CD4-positive, alpha-beta T cell treated with Interleukin-12 subunit alpha and Interleukin-12 subunit beta, for 1 hour (primary cell): Measurements from ENCODE around the gene SLC35F3.

Source experiments
- DNase-seq: peaks from one replicate; pipeline ENCODE4 v3.0.0-alpha.2; 2020

The SLC35F3 gene

DNA sequence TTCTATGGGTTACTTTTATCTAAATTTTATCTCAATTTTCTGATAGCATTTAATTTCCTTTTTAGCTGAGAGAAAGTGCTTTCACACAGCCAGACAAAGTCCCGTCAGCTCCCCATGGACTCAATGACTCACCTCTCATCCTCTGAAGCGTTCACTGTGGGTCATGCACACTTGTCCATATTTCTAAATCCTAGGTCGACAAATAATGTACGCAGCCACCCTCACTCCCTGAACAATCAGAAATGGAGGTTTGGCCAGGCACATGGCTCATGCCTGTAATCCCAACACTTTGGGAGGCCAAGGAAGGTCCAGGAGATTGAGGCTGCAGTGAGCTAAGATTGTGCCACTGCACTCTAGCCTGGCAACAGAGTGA lies 426.4 kb downstream of the SLC35F3 start:
- DNase-seq = no peak

DNA sequence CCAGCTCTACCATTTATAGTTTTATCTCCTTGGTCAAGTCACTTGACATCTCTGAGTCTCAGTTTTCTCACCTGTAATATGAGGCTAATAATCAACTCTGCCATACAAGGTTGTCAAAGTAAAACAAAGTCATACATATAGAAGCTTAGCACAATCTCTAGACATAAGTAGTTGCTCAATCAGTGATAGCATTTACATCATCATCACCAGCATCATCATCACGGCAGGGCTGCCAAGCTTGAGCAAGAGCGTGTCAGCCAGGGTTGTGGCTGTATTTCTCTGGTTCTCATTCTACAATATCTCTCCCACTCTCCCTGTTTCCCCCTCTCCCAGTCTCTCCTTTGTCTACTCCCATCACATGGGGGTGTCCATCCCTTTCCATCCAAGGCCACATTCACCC lies 427.0 kb downstream of the SLC35F3 start:
- no peak for DNase-seq

DNA sequence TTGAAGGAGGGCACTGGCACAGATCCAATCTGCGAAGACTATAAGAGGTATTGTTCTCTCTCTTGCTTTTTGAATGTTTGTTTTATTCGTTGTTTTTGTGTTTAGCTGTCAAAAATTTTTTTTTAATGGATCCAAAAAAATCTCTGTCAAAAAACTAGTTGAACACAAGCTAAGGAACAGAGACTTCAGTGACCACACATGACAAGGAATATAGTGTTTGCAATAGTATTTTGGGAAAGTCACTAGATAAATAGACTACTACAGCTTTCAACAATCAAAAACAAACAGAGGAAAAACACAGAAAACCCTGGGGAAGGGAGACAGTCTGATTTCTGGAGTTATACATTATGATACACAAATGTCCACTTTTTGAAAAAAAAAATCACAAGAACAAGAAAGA lies 431.9 kb downstream of the SLC35F3 start:
- DNase-seq = no peak

DNA sequence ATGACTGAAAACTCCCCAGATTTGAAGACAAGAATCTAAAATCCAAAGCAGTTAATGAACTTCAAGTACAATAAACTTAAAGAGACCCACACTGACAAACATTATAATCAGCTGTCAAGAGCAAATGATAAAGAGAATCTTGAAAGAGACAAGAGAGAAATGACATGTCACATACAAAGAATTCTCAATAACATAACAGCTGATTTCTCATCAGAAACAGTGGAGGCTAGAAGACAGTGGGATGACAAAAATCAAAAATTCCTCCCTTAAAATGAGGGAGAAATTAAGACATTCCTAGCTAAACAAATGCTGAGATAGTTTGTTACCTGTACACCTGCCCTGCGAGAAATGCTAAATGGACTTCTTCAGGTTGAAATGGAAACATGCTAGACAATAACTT lies 432.8 kb downstream of the SLC35F3 start:
- no peak for DNase-seq

DNA sequence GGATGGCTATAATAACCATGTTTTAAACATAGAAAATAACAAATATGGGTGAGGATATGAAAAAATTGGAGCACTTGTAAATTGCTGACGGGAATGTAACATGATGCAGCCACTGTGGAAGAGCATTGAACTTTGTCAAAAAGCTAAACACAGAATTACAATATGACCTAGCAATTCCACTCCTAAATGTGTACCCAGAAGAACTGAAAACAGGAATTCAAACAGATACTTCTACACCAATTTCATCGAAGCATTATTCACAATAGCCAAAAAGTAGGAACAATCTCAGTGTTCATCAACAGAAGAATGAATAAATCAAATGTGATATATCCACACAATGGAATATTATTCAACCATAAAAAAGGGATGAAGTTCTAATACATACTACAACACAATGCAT lies 436.1 kb downstream of the SLC35F3 start:
- no peak for DNase-seq

DNA sequence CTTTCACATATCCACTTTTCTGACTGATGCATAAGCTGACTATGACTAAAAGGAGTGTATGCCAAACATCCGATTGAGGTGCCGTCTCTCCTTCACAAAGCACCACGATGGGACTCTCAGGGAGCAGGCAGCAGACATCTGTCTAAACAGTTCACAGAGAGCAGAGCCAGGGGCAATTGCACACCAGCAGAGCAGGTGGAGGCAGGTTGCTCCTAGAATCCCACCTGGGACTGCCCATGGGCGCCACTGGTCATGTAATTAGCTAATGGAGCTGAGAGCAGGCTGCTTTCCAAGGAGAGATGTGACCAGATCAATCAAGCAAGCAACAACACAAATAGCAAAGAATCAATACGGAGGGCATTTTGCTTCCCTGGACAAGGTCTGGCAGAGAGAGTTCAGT lies 438.3 kb downstream of the SLC35F3 start:
- DNase-seq = no peak

DNA sequence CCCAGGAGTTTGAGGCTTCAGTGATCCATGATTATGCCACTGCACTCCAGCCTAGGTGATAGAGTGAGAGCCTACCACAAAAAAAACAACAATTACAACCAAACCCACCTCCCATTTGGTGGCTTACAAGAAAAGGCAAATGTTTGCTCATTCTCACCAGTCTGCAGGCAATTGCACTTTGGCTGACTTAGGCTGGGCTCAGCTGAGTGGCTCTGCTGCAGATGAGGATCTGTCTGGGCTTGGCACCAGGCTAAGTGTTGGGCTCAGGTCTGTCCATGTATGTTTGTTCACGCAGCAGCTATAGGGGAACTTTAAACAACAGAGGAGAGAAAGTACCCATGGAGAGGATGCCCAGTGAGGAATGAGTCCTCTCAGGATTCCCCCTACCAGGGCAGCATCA lies 440.8 kb downstream of the SLC35F3 start:
- no peak for DNase-seq

DNA sequence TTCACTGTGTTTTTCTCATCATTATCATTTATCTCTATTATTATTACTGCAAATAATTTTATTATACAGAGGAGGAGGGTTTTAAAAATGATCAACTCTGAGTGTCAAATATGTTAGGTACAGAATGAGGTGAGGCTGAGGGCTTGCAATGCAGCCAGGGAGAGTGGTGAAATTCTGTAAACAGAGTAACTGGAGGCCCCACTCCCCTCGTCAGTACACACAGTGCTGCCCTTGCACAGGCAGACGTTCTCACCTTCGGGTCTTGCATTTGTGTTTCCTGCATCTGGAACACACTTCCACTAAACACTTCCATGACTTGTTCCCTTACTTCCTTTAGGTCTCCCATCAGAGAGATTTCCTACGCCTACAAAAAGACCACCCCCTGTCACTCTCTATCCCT lies 444.5 kb downstream of the SLC35F3 start:
- no peak for DNase-seq

DNA sequence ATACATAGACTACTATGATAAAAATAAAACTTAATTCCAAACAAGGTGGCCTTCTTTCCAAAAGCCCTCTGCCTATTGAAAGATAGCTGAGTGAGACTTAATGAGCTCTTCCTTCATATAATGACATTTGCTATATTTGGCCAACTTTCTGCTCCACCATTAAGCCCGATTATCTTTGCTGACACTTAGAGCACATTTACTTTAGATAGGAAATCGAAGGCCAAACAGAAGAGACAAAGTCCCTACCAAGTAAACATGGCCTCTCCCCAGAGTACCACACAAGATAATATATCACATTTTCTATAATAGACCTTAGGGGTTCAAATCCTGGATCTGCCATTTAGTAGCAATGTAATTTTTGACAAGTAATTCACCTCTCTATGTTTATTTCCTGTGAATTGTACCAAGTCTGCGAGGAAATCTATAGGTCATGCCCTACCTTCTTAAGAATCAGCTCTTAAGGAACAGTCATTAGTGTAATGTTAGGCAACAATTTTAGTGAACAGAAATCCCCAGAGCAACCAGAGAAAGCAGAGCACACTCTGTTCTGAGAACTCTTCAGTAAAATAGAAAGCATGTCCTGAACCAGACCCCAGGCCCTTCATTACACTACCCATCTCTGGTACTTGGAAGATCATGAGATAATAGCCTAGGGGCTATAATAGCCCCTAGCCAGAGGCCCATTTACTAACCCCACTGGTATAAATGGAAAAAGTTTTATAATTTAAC lies 451.5 kb downstream of the SLC35F3 start:
- DNase-seq = no peak

DNA sequence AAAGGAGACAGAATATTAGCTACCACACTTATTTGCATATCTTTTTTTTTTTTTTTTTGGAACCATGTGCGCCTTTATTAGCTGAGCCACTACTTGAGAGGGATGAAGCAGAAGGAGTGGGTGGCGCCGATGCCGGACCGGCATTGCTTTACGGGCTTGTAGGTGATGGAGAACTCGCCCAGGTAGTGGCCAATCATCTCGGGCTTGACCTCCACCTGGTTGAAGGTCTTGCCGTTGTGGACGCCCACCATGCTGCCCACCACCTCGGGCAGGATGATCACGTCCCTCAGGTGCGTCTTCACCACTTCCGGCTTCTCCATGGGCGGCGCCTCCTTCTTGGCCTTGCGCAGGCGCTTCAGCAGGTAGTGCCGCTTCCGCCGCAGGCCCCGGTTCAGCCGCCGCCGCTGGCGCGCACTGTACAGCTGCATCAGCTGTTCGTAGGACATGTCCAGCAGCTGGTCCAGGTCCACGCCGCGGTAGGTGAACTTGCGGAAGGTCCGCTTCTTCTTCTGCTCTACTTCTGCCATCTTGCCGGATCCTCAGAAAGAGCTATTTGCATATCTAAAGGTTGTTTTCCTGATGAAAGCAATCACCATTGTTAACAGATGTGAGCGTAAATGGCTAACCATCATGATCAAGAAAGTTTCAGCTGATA lies 452.3 kb downstream of the SLC35F3 start:
- peak; percentile 63 for DNase-seq

DNA sequence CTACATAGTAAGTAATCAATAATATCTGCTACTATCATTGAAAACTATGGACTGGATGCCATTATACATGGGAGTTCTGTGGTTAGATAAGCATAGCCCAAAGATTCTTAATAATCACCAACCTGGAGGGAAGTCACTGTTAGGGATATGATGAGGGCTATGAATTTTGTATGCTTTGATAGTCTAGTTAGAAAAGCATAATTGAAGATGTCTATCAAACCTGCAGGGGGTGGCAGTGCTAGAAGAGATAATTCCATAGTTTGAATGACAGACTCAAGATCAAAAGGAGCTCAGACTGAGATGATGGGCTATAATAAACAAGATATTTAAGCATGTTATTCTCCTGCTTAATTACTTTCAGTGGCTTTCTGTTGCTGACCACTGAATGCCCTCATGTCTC lies 453.4 kb downstream of the SLC35F3 start:
- no peak for DNase-seq

DNA sequence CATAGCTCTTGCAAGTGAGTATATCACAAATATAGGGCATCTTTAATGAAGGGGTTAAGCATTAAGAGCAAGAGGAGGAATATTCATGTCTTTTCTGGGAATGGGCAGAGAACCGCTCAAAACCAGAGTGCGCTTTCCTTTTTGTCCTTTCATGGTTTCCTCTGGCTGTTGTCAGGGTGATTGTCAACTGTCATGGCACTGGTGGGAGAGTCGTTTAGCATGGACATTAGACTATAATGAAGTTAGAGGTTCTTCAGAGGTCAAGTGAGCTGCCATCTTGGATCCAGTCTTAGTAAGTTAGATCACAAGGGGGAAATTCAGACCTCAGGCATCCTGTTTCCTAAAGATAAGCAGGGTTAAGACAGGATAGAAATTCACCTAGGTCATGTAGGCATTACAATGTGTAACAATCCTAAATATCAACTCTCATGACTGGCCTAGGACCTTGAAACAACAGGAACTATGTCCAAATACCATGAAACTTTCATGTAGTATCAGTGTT lies 456.7 kb downstream of the SLC35F3 start:
- DNase-seq = no peak

DNA sequence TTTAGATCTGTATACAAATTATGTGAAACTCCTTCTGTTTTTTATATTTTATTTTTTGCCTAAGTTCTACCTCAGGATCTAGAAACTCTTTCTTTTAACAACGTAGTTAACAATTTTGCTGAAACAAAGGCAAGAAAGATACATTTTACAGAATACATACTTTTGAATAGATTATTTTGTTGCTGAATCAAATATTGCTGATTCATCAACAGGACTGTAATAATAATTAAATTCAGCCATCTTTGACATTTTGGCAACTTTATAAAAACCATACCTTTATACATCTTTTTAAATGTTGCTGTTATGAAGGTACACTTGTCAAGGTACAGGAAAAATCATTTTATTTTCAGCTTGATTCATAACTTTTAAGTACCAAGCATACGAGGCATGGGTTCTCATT lies 458.1 kb downstream of the SLC35F3 start:
- DNase-seq = no peak

DNA sequence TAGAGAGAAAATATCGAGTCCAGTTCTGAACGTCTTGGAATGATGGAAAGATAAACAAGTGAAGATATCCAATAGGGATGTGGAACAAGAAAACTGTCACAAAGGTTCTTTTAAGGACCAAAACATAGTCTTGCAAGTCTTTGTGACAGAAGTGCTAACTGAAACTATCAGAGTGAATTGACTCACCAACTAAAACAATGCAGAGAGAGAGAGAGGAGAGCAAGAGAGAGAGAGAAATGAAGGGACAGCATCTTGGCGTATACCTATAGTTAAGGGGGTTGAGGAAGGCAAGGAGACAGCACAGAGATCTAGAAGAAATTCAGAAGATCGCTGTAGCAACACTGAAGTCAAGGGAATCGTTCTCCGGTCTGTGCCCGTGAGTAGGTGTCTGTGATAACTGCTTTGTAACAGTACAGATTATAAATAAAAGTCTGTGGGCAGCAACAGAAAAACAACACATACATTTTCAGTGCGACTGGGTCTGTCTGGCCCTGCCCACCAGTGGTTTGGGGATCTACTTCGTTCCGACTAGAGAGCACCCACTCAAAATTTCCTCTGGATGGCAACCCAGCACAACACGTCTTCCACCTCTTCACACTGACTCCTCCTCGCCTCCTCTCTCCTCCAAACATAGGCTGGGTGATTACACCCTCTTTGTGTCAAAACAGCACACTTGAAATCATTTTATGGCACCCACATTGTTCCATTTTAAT lies 464.0 kb downstream of the SLC35F3 start:
- DNase-seq = peak; percentile 30

DNA sequence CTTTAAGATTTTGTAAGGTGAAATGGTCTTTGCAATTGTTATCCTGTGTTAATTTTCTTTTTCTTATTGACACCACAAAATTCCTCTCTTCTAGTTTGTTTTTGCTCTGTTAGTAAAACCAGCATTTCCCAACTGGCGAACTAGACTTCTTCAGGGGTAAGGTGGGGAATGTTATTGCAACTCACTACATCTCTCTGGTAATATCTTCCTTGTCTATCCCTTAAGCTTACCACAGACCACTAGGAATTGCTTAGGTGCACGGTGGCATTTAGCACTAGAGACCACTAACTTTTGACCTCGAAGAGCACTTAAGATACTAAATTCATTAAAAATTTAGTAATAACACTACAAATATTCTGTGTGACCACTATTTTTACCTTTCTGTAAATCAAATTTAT lies 464.6 kb downstream of the SLC35F3 start:
- DNase-seq = no peak

DNA sequence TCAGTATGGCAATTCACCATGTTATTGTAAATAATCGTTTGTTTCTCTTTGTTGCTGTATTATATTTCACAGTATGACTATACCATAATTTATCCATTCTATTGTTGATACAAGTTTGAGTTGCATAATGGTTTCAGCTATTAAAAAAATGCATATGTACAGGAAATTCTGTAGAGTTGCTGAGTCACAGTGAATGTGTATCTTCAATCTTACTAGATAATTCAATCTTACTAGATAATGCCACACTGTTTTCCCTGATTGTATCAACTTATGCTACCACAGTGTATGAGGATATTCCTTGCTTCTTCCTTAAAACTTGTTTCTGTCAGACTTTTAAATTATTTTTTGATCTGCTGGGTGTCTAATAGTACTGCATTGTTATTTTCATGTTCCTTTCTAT lies 465.3 kb downstream of the SLC35F3 start:
- DNase-seq = no peak

DNA sequence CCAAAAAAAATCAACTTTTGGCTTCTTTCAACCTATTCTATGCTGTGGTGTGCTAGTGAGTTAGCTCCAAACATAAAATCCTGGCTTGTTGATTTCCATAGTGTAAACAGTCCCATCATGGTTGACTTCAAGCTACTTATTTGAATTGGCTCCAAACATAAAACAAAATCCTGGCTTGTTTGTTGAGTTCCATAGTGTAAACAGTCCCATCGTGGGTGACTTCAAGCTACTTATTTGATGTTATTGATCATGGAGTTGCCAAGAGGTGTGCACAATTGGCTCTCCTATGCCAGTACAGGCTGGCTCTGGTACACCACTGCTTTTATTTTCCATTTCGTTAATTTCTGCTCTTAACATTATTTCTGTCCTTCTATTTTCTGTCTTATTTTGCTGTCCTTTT lies 466.9 kb downstream of the SLC35F3 start:
- no peak for DNase-seq

DNA sequence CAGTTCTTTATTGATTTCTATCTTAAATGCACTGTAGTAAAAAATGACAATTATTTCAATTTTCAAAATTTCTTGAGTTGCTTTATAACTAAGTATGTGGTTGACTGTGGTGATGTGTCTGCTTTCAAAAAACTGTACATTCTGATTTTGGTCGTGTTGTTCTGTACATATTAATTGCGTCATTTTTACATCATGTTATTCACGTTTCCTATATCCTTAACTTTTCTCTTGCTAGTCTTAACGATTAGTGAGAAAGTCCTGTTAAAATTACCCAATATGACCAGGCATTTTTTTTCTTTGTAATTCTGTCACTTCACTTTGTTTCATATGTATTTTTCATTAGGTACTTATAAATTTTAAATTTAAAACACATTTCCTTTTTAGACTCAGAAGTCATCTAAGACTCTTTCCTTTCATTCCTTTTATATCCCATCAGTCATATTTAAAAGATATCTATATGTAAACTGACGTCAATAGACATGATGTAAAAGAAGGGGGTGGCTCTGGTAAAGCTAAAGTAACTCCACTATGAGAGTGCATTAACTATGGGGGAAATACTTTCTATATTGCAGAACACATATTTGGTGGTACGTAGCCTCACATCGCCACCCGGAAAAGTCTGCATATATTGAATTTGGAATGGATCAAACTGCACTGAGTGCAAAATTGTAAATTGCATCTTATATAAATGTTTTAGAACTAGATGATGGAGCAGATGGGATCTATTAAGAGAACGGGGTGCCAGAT lies 467.7 kb downstream of the SLC35F3 start:
- DNase-seq = no peak

DNA sequence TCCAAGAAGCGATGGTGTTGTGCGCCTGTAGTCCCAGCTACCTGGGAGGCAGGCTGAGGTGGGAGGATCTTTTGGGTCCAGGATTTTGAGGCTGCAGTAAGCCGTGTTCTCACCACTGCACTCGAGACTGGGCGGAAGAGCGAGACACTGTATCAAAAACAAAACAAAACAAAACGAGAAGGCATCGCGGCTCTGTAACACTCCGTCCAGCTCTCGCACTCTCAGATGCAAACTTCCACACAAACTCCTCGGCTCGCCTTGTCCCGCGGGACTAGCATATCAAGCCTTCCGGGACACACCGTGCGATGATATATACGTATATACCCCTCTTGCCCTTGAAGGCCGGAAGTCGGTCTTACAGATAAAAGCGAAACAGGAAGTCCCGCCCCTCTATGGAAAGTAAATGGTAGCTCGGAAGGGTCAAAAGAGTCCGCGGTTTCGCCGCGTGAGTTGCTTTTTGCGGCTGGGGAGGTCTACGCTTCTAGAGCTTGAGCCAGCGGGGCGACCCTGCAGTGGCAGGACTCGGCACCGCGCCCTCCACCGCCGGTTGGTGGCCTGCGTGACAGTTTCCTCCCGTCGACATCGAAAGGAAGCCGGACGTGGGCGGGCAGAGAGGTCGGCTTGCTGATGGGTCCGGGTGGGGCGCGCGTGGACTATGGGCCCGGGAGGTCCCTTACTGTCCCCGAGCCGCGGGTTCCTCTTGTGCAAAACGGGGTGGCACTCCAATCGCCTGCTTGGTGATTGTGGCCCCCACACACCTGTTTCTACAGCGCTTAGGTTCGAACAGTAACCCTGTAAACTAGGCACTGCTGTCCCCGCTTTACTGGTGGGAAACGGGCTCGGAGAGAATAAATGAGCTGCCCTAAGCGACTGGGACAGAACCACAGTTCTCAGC lies 468.8 kb downstream of the SLC35F3 start, which contains the start of gene COA6:
Gene COA6 (plus strand): TSS at position 393 of the 895 bp plus-strand sequence. CDS start 11 bp downstream, at position 404.
- DNase-seq = peak; percentile 93

DNA sequence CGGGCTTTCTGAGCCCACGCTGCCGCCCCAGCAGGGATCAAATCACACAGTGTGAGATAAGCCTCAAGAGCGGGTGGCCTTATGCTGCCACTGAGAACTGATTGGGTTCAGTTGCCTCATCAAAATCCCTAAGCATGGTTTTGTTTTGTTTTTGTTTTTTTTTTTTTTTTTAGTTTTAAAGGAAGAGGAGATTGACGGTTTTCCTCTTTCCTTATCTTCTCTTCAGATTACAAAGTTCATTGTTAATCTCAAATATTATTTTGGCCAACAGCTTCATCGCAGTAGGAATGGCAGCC lies 469.4 kb downstream of the SLC35F3 start:
- no peak for DNase-seq
